HG02623 (cell line): Measurements from ENCODE around the gene HSPA12A.

Source experiments
- ATAC-seq: cut with Tn5 transposase; IDR thresholded peaks from one replicate; pipeline ENCODE4 v1.9.1; 2021; ENCODE audit warnings: moderate library complexity; ENCODE audit not compliant: unreplicated experiment

HSPA12A gene

DNA sequence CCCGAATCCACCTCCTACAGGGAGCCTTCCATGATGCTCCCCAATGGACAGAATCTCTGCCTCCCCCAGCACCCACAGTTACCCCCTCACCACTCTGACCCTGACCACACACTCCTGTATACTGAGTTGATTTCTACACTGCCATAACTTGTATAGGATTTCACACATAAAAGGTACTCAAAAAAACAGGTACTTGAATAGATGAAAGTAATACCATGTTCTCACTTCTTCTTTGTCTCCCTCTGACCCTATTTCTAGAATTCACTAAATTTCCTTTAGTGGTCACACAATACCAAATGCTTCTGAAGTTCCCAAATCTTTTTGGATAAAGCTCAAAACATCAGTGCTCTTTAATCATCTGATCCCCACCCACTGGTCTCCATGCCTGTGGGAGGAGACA, 45.4 kb downstream of the HSPA12A start:
- no peak for ATAC-seq

DNA sequence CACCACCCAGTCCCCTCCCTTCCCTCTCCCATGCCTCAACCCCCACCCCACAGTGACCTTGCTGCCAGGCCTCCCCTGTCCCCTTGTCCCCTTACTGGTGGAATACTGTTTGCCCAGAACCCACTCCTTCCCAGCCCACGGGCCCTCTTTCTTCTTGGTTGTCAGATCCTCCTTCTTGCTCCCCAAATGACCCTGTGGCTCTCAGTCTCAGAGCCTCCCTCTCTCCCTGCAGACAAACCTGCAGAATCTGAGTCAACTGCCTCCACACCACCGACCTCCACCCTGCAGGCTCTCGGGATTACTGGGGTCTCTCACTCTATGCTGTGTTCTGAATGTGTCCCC, 47.5 kb downstream of the HSPA12A start:
- no peak for ATAC-seq

DNA sequence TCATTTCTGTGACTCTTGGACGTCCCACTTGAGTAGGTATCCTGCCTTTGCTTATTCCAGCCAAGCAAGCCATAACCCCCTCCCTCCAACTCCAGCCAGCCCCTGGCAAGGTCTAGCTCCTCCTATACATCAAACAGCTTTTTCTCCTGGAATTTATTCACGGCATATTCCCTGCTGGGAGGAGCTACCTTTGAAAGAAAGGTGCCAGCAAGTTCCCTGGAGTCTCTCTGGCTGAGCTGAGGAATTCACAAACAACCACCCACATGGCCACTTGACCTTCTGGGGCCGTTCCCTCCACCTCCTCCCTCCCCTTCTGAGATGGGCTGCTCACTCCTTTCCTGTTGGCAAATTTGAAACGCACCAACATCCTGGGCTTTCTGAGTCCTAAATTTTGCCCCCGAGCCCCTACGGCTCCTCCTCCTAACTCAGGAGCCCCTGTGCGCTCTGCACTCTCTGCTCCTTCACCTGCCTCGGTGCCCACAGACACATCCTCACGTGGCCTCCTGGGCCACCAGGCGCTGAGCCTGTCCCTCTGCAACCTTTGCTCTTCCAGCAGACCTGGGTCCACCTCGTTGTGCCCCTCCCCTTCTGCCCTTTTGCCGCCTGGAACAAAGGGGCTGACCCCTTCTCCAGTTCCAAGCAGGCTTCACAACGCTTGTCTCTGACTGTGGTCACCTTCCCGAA, 48.0 kb downstream of the HSPA12A start:
- ATAC-seq, result no peak

DNA sequence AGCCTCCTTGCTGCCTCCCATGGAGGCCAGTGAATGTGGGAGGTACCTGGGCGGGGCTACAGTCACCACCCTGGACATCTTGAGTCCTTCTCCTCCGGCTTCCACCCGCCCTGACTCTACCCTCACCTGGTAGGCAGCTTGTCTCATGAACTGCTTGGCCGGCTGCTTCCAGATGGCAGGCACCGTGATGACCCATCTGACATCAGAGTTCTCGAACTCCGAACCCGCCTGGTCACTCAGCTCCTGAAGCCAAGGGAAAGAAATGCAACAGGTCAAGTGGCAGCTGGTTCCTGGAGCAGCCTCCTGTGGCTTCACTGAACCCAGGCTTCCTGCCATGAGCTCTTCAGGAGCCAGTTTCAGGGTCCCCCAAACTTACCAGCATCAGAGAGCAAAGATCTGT, 50.1 kb downstream of the HSPA12A start:
- no peak for ATAC-seq

DNA sequence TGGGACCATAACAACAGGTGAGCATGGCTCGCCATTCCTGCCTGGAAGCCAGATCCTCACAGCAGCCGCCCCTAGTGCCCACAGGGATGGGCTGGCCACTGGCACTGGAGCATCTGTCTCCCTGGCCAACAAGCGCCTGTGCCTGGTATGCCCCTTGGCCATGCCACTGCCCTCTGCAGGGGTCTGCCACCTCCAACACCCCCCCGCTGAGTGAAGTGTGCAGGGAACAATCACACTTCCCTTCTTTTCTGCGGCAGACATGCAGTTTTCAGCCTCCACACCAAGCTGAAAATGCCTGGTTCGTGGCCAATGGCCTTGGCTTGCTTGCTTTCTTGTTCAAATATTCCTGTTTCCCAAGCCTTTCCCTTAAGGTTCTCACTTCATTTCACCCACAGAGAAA, 50.7 kb downstream of the HSPA12A start:
- no peak for ATAC-seq

DNA sequence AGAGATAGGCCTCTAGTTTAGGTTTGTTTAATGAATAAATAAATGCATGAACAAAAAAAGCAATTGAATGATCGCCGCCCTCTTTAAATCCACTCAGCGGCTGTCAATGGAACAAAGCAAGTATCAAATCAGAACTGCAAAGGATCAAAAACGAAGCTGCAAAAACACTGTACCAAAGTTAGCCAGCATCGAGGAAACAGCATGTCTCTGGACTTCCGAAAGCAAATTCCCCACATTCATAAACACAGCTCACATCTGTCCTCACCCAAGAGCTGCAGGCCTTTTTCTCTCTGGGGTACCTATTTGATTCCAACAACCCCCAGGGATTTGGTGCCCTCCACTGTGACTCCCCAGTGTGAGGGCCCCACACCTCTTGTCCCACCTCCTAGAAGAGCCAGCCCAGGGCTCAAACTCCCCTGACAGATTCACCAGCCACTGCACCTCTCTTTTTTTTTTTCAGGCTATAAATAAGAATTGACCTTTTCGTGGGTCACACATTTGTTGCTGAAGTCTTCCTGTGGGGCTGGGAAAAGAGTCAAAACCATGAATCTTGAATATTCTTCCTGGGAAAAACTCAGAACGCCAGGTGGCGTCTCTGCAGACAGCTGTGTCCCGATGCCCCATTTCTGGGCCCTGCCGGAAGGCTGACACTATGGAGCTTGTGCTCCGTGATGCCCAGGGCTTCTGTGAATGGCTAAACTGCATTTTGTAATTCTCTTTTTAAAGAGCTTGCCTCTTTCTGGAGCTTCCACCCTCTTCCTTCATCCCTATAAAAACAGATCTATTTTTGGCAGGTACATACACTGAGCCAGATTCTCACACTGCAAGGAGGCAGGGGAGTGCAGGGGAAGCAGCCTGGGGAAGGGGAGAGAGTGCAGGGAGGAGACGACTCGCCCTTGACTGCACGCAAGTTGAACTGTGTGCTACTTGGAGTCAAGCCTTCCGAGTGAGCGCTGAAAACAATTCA, 51.7 kb downstream of the HSPA12A start:
- ATAC-seq, result no peak

DNA sequence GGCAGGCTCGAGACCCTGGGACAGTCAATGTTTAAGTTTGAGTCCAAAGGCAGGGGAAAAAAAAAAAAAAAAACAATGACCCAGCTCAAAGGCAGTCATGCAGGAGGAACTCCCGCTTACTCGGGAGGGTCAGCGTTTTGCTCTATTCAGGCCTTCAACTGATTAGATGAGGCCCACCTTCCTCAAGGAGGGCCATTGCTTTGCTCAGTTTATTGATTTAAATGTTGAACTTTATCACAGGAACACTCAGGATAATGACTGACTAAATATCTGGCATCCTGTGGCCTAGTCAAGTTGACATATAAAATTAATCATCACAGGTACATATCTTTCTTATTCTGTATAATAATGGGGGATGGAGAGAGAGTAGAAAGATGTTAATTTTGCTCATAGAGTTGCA, 52.6 kb downstream of the HSPA12A start:
- no peak for ATAC-seq

DNA sequence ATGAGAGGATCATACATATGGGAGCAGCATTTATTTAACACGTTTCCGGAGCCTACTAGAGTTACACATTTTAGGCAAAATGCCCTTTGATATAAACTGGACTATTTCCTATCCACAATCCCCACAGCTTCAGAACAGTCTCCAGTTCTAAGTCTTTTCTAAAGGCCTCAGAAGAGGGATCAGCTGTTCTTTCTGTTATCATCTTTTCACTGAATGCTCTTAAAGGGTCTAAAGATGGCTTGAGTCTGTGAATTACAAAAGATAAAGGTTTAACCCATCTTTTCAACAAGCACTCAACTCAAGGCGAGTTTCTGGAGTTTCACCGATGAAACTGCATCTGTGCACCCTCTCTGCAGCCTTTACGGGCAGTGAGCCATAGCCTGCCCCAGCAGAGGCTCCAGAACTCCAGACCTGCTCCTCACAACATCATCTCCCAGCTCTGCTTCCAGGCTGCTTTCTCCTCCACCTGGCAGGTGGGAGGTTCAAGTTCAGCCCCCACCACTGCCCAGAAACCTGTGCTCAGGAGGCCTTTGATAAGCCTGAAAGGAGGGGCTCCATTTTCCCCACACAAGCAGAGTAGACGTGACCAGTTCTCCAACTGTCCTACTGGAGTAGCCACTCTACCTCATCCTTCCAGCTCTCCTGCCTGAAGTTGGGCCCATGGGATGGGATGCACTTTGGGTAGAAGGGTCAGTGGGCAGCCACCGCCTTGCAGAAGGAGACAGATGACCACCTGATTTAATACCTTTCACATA, 53.4 kb downstream of the HSPA12A start:
- no peak for ATAC-seq

DNA sequence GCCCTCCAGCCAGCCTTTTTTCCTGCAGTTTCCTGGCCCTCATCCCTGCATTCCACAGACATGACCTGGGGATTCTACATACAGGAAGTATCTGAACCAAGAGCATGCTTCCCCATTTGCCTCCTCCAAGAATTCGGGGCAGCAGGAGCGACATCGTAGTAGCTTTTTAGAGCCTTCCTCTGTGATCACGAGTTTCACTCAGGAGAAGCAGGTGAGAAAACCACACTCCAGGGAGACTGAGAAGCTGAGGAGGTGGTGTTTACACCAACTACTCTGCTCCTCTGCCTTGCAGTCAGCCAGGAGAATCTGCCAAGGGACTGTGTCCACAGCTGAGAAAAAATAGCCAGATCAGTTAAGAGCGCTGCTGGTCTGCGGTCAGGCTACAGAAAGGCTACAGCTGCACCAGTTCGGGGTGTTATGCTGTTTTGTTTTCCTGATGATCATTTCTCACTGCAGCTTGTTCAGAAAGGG, 54.1 kb downstream of the HSPA12A start:
- no peak for ATAC-seq

DNA sequence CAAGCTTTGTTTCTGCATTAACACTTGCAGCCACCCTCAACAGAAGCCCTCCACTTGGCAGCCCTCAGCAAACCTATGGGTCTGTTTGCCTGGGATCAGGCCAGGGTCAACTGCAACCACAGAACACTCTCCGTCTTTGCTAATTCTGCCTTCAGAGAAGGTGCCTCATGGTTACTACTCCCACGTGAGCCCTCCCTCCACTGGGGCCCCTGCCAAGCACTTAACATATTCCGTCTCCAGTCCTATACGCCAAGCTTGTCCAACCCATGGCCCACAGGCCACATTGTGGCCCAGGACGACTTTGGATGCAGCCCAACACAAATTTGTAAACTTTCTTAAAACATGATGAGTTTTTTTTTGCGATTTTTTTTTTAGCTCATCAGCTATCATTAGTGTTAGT, 54.7 kb downstream of the HSPA12A start:
- no peak for ATAC-seq

DNA sequence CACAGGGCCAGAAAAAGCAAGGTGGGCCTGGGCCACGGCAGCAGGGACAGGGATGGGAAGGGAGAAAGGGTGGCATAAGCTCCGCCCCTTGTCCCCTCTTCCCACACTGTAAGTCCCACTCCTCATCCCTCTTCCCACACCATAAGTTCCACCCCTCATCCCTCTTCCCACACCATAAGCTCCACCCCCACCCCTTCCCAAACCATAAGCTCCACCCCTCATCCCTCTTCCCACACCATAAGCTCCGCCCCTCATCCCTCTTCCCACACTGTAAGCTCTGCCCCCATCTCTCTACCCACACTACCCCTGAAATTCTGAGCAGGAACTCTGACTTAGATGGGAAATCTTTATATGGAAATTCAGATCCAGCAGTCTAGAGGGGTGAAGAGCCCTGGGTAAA, 55.7 kb downstream of the HSPA12A start:
- no peak for ATAC-seq

DNA sequence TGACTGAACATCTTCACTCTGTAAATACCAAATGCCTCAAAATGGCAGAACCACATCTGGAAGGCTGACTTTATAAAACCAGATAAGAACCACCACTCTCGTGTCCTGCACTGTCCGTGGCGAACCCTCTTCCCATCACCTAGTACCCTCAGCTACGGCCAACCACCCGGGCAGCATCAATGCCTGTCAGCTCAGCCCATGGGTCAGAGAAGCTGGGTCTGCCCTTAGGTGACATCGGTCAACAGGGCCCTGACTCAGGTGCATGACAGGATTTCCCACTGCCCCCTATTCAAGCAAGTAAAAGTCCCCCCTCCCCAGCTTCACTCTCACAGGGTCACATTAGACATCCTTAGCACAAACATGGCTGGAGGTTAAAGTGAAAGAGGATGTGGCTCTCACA, 56.6 kb downstream of the HSPA12A start:
- no peak for ATAC-seq

DNA sequence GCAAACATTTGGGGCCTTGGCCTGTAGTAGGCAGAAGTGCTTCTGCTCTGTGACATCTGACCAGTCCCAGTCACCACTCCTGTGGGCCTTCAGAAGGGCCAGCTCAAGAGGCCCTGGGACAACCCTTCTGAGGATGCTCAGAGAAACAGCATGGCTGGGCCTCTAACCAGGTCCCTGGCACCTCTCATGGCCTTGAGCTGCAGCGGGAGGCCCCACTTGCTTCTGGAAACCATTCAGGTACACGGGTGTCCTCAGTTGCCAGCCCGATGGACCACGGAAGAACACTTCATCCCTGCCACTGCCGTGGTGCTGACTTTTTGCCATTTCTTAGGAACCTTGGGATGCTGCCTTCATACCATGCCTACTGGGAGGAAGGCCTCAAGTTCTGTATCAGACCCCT, 57.6 kb downstream of the HSPA12A start:
- no peak for ATAC-seq

DNA sequence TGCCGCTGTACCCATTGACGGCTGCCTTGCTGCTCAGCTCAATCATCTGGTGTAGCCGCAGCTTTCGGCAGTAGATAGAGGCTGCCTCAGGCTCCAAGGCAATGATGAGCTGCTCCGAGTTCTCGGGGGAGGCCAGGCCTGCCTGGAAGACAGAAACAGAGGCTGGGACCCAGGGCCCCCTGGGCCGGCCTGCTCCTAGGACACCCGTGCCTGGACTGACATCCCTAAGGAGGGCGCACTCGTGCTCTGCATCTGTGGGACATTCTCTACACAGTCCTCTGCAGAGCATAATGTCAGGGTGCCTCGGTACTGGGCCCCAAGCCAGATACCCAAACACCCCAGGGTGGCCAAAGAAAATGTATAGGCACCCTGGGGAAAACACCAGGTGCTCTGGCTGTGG, 58.5 kb downstream of the HSPA12A start:
- ATAC-seq, result no peak

DNA sequence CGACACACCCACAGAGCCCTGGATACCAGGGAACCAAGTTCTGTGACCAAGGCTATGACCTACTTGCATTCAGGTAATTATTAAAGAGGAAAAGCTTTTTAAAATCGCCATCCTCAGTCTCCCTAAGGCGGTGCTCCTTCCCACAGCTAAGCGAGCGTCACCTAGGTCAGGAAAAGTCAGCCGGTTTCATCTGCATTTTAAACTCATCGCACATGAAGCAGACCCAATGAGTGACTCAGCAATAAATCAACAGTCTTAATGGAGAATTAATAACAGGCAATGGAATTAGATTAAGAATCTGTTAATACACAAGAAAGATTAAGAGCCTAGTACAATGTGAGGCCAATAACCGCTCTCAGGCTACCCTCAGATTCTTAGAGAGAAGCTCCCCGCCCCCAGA, 59.2 kb downstream of the HSPA12A start:
- no peak for ATAC-seq

DNA sequence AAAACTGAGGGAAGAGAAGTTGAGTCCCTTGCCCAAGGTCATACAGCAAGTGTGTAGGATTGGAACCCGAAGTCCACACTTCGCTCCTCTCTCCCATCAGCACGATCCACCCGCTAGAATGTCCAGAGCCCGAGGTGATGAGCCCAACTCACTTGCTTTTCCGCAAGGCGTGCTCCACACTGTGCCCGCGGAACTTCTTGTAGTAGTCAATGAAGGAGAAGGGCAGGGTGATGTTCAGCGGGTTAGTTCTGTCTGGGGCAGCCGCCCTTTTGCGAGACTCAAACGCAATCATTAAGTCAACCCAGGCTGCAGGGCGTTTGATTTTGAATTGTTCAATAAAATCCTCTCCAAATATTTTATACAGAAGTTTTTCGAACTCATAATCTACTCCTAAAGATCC, 63.0 kb downstream of the HSPA12A start:
- ATAC-seq, result no peak

DNA sequence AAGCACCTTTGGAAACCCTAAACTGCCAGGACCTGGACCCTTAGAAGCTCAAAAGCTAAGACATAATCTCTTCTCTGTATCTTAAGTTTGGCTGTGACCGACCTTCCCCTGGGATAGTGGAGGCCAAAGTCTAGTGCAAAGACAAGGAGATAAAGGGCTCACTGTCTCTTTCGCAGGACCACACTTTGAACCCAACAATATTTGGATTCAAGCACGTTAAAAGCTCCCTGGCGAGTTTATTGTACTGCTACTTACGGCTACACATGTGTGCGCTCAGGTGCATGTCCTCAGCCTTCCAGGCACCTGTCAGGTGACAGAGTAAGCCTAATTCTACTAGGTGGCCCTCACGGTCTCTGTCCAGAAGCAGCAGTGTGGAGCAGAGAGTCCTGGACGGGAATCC, 65.7 kb downstream of the HSPA12A start:
- ATAC-seq, result no peak

DNA sequence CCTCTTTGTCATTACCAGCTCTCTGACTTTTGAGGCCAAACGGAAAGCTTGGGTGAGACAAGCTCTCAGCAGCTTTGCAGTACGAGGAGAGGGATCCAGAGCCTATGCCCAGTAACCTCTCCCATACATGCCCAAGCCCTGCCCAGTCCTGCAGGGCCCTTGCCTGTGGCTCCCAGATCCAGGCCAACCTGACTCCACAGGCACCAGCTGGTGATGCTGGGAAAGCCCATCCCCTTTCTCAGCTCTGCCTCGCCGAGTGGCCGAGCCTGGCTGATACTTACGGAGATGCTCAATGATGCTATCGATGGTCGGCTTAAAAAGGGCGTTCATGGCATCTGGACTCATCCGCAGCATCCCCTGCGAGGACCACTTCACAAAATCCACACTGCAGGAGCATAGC, 66.2 kb downstream of the HSPA12A start:
- no peak for ATAC-seq

DNA sequence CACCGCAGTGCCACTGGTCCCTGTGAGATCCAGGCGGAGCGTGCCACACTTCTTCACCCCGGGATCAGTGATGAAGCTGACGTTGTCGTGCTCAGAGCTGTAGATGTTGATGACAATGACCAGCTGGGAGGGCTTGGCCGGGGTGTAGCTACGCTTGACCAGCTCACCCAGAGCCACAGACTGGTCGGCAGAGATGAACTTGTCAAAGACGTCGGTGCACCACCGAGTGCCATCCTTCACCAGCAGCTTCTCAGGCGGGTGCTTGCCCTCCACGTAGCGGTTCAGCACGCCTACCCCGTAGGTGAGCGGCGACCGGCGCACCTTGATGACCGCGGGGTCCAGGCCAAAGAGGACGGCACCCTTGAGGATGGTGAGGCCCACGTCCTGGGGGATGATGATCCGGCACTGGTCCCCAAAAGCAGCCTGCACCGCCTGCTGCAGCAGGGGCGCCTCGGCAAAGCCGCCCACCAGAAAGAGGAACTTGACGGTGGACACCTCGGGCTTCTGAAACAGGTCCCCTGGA, 67.4 kb downstream of the HSPA12A start:
- no peak for ATAC-seq

DNA sequence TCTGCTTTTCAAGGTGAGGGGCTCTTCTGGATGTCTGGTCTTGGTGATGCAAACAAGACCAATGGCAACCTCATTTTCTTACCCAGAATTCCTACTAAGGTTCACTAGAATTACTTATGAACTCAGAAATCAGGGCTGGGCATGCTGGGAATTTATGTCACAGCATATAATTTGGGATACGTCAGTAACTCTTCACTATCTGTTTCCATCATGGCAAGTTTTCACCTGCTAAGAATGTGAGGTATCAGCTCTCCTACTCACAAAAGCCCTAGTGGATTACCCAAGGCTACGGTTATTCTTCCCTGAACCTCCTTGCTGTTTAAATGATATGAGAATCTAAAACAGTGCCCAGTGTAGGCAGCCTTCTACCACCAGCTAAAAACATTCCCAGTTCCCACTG, 68.5 kb downstream of the HSPA12A start:
- ATAC-seq, result no peak

DNA sequence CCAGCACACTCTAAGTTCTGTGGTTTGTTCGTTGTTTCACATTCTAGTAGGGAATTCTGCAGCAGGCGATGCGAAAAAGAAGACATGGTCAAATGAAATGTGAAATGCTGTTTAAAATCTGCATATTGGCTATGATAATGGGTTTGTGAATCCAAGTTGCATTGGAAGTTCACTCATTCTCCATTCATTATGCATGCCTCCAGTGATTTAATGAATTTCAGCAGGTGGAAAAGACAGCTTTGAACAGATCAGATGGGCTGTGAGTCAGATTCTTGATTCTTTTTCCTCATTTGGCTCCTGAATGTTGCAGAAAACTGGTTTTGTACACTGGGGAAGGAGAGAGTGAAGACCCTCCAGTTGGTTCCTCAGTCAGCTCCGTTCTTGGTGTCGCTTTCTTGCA, 69.5 kb downstream of the HSPA12A start:
- ATAC-seq, result no peak
